B cell (primary cell): Measurements from ENCODE around the gene RTN4IP1. TPM values are rescaled to one million over a fixed set of nuclear protein-coding genes. Genes with fewer than 3 reads are reported as not detected.

ENCODE experiments used
- ATAC-seq: fragments of 200-7000 bp; cut with Tn5 transposase; one replicate; pipeline ENCODE4 v1.10.0; 2021; ENCODE audit warnings: low read depth, mild to moderate bottlenecking, moderate number of reproducible peaks, moderate library complexity
- CTCF ChIA-PET: fragments of 350-600 bp; sonication (Branson Sonifier 250); formaldehyde crosslinking; loops from one replicate; lab custom pipeline; 2021; ENCODE audit warnings: antibody characterized with exemption, inconsistent platforms; lab: Charles Lee
- POLR2A ChIA-PET: fragments of 350-600 bp; sonication (Branson Sonifier 250); formaldehyde crosslinking; loops from one replicate; lab custom pipeline; 2021; ENCODE audit warnings: antibody characterized with exemption; lab: Charles Lee
- DNase-seq: peaks from one replicate; pipeline ENCODE4 v3.0.0; 2013
- H2AFZ ChIP-seq: 2 replicates; pipeline ENCODE4 v1.6.1; 2012; ENCODE audit warnings: mild to moderate bottlenecking, low read depth, low read length; ENCODE audit not compliant: insufficient read depth, poor library complexity, severe bottlenecking
- H3K27ac ChIP-seq, 2 donors: 1 replicate in 1 of 2; 2 replicates in 1 of 2; pipeline ENCODE4 v1.5.1; 2012 to 2013; ENCODE audit warnings: low read length in 2 of 2, mild to moderate bottlenecking in 2 of 2, moderate library complexity in 1 of 2
- H3K27me3 ChIP-seq, 4 experiments: fragments of 200-600 bp in 1 of 4; sonication (generic) in 1 of 4; replicated peaks in 1 of 4; 1 replicate in 2 of 4; 2 replicates in 2 of 4; pipeline versions ENCODE4 v1.6.1 to v1.7.0; 2013 to 2016; ENCODE audit warnings: low read length in 3 of 4, mild to moderate bottlenecking in 2 of 4, mixed read lengths in 1 of 4, moderate library complexity in 1 of 4; ENCODE audit not compliant: insufficient read depth in 4 of 4, control insufficient read depth in 3 of 4; ENCODE audit errors: control extremely low read depth in 1 of 4
- H3K36me3 ChIP-seq, 2 experiments: replicated peaks in 1 of 2; 1 replicate in 1 of 2; 2 replicates in 1 of 2; pipeline versions ENCODE4 v1.6.1 to v1.7.1; 2013; ENCODE audit warnings: low read length in 1 of 2; ENCODE audit not compliant: insufficient read depth in 2 of 2, control insufficient read depth in 1 of 2; ENCODE audit errors: control extremely low read depth in 1 of 2, extremely low read depth in 1 of 2
- H3K4me1 ChIP-seq, 2 donors: fragments of 200-600 bp in 1 of 2; sonication (generic) in 1 of 2; 1 replicate in 1 of 2; 2 replicates in 1 of 2; pipeline versions ENCODE4 v1.5.1 to v1.6.1; 2013 to 2017; ENCODE audit warnings: low read length in 2 of 2; ENCODE audit not compliant: control insufficient read depth in 2 of 2, insufficient read depth in 2 of 2
- H3K4me2 ChIP-seq: replicated peaks from 2 replicates; pipeline ENCODE3; 2012; ENCODE audit warnings: mild to moderate bottlenecking, low read depth, low read length; ENCODE audit not compliant: poor library complexity, severe bottlenecking
- H3K4me3 ChIP-seq, 5 experiments: fragments of 200-600 bp in 1 of 5; sonication (generic) in 1 of 5; 1 replicate in 3 of 5; 2 replicates in 2 of 5; pipeline versions ENCODE4 v1.5.1 to v1.7.0; 2011 to 2016; ENCODE audit warnings: low read length in 4 of 5, mild to moderate bottlenecking in 4 of 5, low read depth in 2 of 5, control low read depth in 1 of 5, moderate library complexity in 1 of 5; ENCODE audit not compliant: insufficient read depth in 1 of 5; ENCODE audit errors: control extremely low read depth in 1 of 5, extremely low read depth in 1 of 5
- H3K79me2 ChIP-seq: fragments of 200-600 bp; sonication (generic); one replicate; pipeline ENCODE4 v1.6.0; 2016; ENCODE audit warnings: low read length; ENCODE audit not compliant: control insufficient read depth, insufficient read depth
- H3K9ac ChIP-seq: fragments of 200-600 bp; sonication (generic); 2 replicates; pipeline ENCODE4 v1.6.1; 2017; ENCODE audit warnings: mild to moderate bottlenecking, low read length, moderate library complexity
- H3K9me3 ChIP-seq, 3 donors: one replicate each; pipeline versions ENCODE4 v1.6.1 to v1.7.1; 2013; ENCODE audit warnings: low read length in 2 of 3; ENCODE audit not compliant: control insufficient read depth in 2 of 3, insufficient read depth in 1 of 3; ENCODE audit errors: control extremely low read depth in 1 of 3
- H4K20me1 ChIP-seq: 2 replicates; pipeline ENCODE4 v1.6.0; 2012; ENCODE audit warnings: mild to moderate bottlenecking, low read length; ENCODE audit not compliant: insufficient read depth, control insufficient read depth, poor library complexity, severe bottlenecking
- H3K27ac Mint-ChIP-seq: one replicate; pipeline ENCODE4 v1.8.0; 2021; ENCODE audit warnings: mixed read lengths
- H3K27me3 Mint-ChIP-seq: one replicate; pipeline ENCODE4 v1.8.0; 2021; ENCODE audit warnings: mixed read lengths
- H3K4me1 Mint-ChIP-seq: one replicate; pipeline ENCODE4 v1.8.0; 2021; ENCODE audit warnings: mixed read lengths
- H3K4me3 Mint-ChIP-seq: one replicate; pipeline ENCODE4 v1.8.0; 2021; ENCODE audit warnings: mixed read lengths
- H3K9me3 Mint-ChIP-seq: one replicate; pipeline ENCODE4 v1.8.0; 2022; ENCODE audit warnings: mixed read lengths; ENCODE audit not compliant: insufficient read depth
- EZH2 ChIP-seq: IDR thresholded peaks from 2 replicates; pipeline ENCODE4 v1.6.1; 2012; ENCODE audit warnings: borderline replicate concordance, low read depth, mild to moderate bottlenecking, moderate library complexity, low read length; ENCODE audit not compliant: insufficient read depth, poor library complexity, severe bottlenecking
- WGBS: methylation state at CpG from one replicate; pipeline ENCODE4 v1.1.5; 2013; ENCODE audit warnings: missing lambda C conversion rate; ENCODE audit not compliant: insufficient coverage; 5-methylcytosine and 5-hydroxymethylcytosine counted together
- intact Hi-C: fragments of 100-400 bp; cut with micrococcal nuclease; formaldehyde crosslinking; loops from one replicate; pipeline ENCODE4 v1.10.0; 2022
- polyA plus RNA-seq: library from polyadenylated mRNA; depleted of rRNA; stranded (reverse); fragments of >200 nt; gene quantifications from 2 replicates; pipeline ENCODE4 v1.2.3, GENCODE V29; 2012
- total RNA-seq, 2 donors: library from RNA; stranded (reverse); fragments of 120-200 nt in 1 of 2; gene quantifications; 1 replicate in 1 of 2; 2 replicates in 1 of 2; pipeline versions ENCODE4 v1.2.3 to v1.2.4, GENCODE V29; 2013 to 2022
- TF ChIP-seq, protein P1 (sequence below): fragments of 200-600 bp; IDR thresholded peaks from one replicate; pipeline ENCODE4 v1.8.0; 2022; ENCODE audit warnings: antibody characterized with exemption, mild to moderate bottlenecking

The RTN4IP1 gene
- total and polyA plus RNA-seq, 2 donors (not counting 1 experiment from before 2014, with no cell fraction given) = 9.4 to 12.1 TPM

DNA sequence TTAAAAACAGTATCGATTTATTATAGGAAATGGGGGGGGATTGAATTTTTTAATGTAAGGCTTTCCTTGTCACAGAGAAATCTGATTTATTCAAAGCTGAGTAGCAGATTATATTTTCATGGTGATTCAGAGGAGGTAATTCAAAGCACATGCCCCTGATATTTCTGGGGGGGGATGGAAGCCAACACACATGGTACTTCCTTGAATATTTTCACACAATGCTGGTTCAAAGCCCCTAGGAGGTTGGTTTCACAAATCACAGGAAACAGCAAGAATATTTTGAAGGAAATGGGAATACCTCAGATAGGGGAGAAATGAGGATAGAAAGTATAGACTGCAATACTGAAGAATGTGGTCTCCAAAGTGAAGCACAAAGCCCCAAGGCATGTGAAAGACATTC lies 98.8 kb downstream of the RTN4IP1 start:
- Histone ChIP-seq H3K4me1 (peaks cover 26 to 33% of the 10 kb centered on the region in 2 donors), H3K4me2 (no peak overlapping the region), H3K79me2 (peaks cover 70% of the 10 kb centered on the region), H3K27me3 (no peaks in the 10 kb centered on the region), H3K27ac (no peak overlapping the region), H3K36me3 (peaks cover 25 to 80% of the 10 kb centered on the region in 2 experiments), H3K9me3 (no peaks in the 10 kb centered on the region), H3K4me3 (no peak overlapping the region), H4K20me1 (no peaks in the 10 kb centered on the region), H2AFZ (no peak overlapping the region), H3K9ac (no peak overlapping the region)
- no peaks in the 10 kb centered on the region for H3K27me3 Mint-ChIP-seq
- H3K4me1 Mint-ChIP-seq = peaks cover 64% of the 10 kb centered on the region
- H3K4me3 Mint-ChIP-seq = no peak overlapping the region
- H3K27ac Mint-ChIP-seq = no peak overlapping the region
- WGBS = no CpG with 5 or more reads among the region's 1 CpG
- DNase-seq = no peak
- no peaks in the 10 kb centered on the region for H3K9me3 Mint-ChIP-seq
- TF ChIP-seq, protein P1, sequence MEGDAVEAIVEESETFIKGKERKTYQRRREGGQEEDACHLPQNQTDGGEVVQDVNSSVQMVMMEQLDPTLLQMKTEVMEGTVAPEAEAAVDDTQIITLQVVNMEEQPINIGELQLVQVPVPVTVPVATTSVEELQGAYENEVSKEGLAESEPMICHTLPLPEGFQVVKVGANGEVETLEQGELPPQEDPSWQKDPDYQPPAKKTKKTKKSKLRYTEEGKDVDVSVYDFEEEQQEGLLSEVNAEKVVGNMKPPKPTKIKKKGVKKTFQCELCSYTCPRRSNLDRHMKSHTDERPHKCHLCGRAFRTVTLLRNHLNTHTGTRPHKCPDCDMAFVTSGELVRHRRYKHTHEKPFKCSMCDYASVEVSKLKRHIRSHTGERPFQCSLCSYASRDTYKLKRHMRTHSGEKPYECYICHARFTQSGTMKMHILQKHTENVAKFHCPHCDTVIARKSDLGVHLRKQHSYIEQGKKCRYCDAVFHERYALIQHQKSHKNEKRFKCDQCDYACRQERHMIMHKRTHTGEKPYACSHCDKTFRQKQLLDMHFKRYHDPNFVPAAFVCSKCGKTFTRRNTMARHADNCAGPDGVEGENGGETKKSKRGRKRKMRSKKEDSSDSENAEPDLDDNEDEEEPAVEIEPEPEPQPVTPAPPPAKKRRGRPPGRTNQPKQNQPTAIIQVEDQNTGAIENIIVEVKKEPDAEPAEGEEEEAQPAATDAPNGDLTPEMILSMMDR = no peak
- TF ChIP-seq EZH2 = no peak
- no peak for ATAC-seq
- ChIA-PET CTCF (interaction anchor here (0.6 to 1.2 kb wide), 3 partner anchors 13 to 510 kb away, joined by 3 read pairs; no protein-coding TSS in a partner anchor), POLR2A (interaction anchor here (0.6 kb wide), 1 partner anchor 9 kb away, joined by 3 read pairs; no protein-coding TSS in a partner anchor)
- intact Hi-C loops = no loop called here

DNA sequence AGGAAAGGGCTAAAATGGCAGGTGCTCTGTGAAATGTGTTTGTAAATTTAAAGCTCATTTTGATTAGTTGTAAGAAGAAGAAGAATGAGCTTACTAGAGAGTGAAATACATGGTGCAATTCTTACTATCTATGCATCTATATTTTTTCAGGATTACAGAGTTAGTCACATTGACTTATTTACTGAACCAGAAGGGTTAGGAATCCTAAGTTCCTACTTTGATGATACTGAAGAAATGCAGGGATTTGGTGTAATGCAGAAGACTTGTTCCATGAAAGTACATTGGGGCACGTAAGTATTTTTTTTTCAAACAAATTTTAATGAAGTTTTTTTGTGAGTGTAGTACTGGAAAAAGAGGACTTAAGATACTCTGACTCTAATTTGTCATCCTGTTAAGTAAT lies 99.3 kb downstream of the RTN4IP1 start:
- Histone ChIP-seq H2AFZ (no peak overlapping the region), H3K27me3 (no peaks in the 10 kb centered on the region), H3K4me1 (peaks cover 26 to 38% of the 10 kb centered on the region in 2 donors), H3K4me3 (no peak overlapping the region), H3K4me2 (no peak overlapping the region), H3K9ac (no peak overlapping the region), H3K27ac (no peak overlapping the region), H3K36me3 (peaks cover 24 to 78% of the 10 kb centered on the region in 2 experiments), H3K79me2 (peaks cover 70% of the 10 kb centered on the region), H3K9me3 (no peaks in the 10 kb centered on the region), H4K20me1 (no peaks in the 10 kb centered on the region)
- Mint-ChIP-seq H3K9me3 (no peaks in the 10 kb centered on the region), H3K27ac (peak overlapping the region; percentile 3), H3K4me1 (peaks cover 68% of the 10 kb centered on the region), H3K4me3 (no peak overlapping the region), H3K27me3 (no peaks in the 10 kb centered on the region)
- no CpG with 5 or more reads among the region's 1 CpG for WGBS
- TF ChIP-seq, protein P1 = no peak
- TF ChIP-seq EZH2 = no peak
- POLR2A ChIA-PET = interaction anchor here (0.6 kb wide), 1 partner anchor 9 kb away, joined by 3 read pairs; no protein-coding TSS in a partner anchor
- CTCF ChIA-PET = interaction anchor here (0.6 to 1.3 kb wide), 5 partner anchors 13 to 510 kb away, joined by 3 to 4 read pairs (median 3); no protein-coding TSS in a partner anchor
- intact Hi-C loops = no loop called here
- DNase-seq (no peak), ATAC-seq (no peak)
